ENCODE results near the gene PTCD1. TPM values are rescaled to one million over a fixed set of nuclear protein-coding genes. Genes with fewer than 3 reads are reported as not detected.

PTCD1 gene
- total and polyA plus RNA-seq, 2 donors (not counting 1 experiment from before 2014, with no cell fraction given) = 2.3 to 8.1 TPM

DNA sequence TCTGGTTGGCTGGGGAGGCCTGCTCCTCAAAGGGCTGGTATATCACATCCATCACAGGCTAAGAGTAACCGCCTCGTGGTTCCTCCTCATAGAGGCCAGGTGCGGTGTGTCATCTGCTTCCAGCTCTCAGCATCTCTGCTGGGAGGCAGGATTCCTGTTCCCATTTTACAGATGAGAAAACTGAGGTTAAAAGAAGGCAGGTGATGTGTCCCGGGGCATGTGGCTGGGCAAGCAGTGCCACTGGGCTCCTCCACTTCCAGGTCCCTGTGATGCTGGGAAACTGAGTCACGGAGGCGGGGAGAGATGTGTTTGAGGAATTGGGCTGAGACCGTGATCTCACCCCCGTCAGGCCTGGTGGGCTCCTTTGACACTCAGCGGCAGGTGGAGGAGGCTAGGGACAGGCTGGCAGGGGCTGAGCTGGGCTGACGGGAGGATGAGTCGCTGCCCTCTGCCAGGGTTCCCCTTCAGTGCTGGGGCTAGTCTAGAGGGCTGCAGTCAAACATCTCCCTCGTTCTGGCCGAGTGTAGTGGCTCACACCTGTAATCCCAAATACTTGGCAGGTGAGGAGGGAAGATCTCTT is 54.7 kb downstream of the PTCD1 start:
- no peak for TF ChIP-seq CTCF (conservative IDR thresholded peaks at IDR 0.05 in 1 of 2, IDR thresholded peaks at IDR 0.05 in 1 of 2; ENCODE audit: low read depth in 1 of 2, low read length in 2 of 2)
- no peak for TF ChIP-seq EZH2 (IDR thresholded peaks at IDR 0.05; ENCODE audit: low read length, missing control alignments)
- H3K79me2 ChIP-seq (ENCODE audit: control insufficient read depth, insufficient read depth, low read length) = peaks cover 47% of the 10 kb centered on the region
- no peak overlapping the region for H3K27ac ChIP-seq (ENCODE audit: insufficient read depth, low read length)
- H3K4me1 ChIP-seq (ENCODE audit: control insufficient read depth, extremely low read depth, insufficient read depth, low read length) = peaks cover 19% of the 10 kb centered on the region
- DNase-seq (ENCODE audit: low read depth in 2 of 2) = no peak
- no peaks in the 10 kb centered on the region for H3K9me3 ChIP-seq (ENCODE audit: control insufficient read depth, insufficient read depth, low read depth, low read length)
- no peak overlapping the region for H3K4me2 ChIP-seq (ENCODE audit: extremely low read depth, insufficient read depth, low read length)
- no peaks in the 10 kb centered on the region for H3K27me3 ChIP-seq (ENCODE audit: control insufficient read depth, insufficient read depth, low read length)
- no peak overlapping the region for H3K4me3 ChIP-seq (replicated peaks in 1 of 4; ENCODE audit: control extremely low read depth in 1 of 4, insufficient read depth in 1 of 4, low read depth in 3 of 4, low read length in 4 of 4)
- no peaks in the 10 kb centered on the region for H4K20me1 ChIP-seq (ENCODE audit: control insufficient read depth, extremely low read depth, insufficient read depth, low read length)
- no peak overlapping the region for H3K9ac ChIP-seq (ENCODE audit: insufficient read depth, low read length)
- H3K36me3 ChIP-seq (ENCODE audit: control insufficient read depth, insufficient read depth, low read length) = peaks cover 31% of the 10 kb centered on the region
- H2AFZ ChIP-seq (ENCODE audit: low read length) = no peak overlapping the region

- Histone ChIP-seq H3K79me2 (ENCODE audit: control insufficient read depth, insufficient read depth, low read length) (peaks cover 47% of the 10 kb centered on the region), H3K27ac (ENCODE audit: insufficient read depth, low read length) (no peak overlapping the region), H4K20me1 (ENCODE audit: control insufficient read depth, extremely low read depth, insufficient read depth, low read length) (no peaks in the 10 kb centered on the region), H3K36me3 (ENCODE audit: control insufficient read depth, insufficient read depth, low read length) (peaks cover 30% of the 10 kb centered on the region), H3K4me1 (ENCODE audit: control insufficient read depth, extremely low read depth, insufficient read depth, low read length) (peaks cover 19% of the 10 kb centered on the region), H3K9ac (ENCODE audit: insufficient read depth, low read length) (no peak overlapping the region), H3K9me3 (ENCODE audit: control insufficient read depth, insufficient read depth, low read depth, low read length) (no peaks in the 10 kb centered on the region), H2AFZ (ENCODE audit: low read length) (no peak overlapping the region), H3K4me3 (replicated peaks in 1 of 4; ENCODE audit: control extremely low read depth in 1 of 4, insufficient read depth in 1 of 4, low read depth in 3 of 4, low read length in 4 of 4) (no peak overlapping the region), H3K27me3 (ENCODE audit: control insufficient read depth, insufficient read depth, low read length) (no peaks in the 10 kb centered on the region), H3K4me2 (ENCODE audit: extremely low read depth, insufficient read depth, low read length) (no peak overlapping the region)
- TF ChIP-seq EZH2 (IDR thresholded peaks at IDR 0.05; ENCODE audit: low read length, missing control alignments) (no peak), CTCF (conservative IDR thresholded peaks at IDR 0.05 in 1 of 2, IDR thresholded peaks at IDR 0.05 in 1 of 2; ENCODE audit: low read depth in 1 of 2, low read length in 2 of 2) (no peak)
- DNase-seq (ENCODE audit: low read depth in 2 of 2) = no peak
Observed at GRCh38 chr7:99383203-99383602, 55.4 kb downstream of the PTCD1 start.

- no peaks in the 10 kb centered on the region for H4K20me1 ChIP-seq (ENCODE audit: control insufficient read depth, extremely low read depth, insufficient read depth, low read length)
- H3K4me3 ChIP-seq (replicated peaks in 1 of 4; ENCODE audit: control extremely low read depth in 1 of 4, insufficient read depth in 1 of 4, low read depth in 3 of 4, low read length in 4 of 4) = no peak overlapping the region
- no peak overlapping the region for H3K9ac ChIP-seq (ENCODE audit: insufficient read depth, low read length)
- TF ChIP-seq CTCF (conservative IDR thresholded peaks at IDR 0.05 in 1 of 2, IDR thresholded peaks at IDR 0.05 in 1 of 2; ENCODE audit: low read depth in 1 of 2, low read length in 2 of 2) (no peak), EZH2 (IDR thresholded peaks at IDR 0.05; ENCODE audit: low read length, missing control alignments) (no peak)
- no peak overlapping the region for H3K4me2 ChIP-seq (ENCODE audit: extremely low read depth, insufficient read depth, low read length)
- no peak overlapping the region for H2AFZ ChIP-seq (ENCODE audit: low read length)
- no peak overlapping the region for H3K27ac ChIP-seq (ENCODE audit: insufficient read depth, low read length)
- peaks cover 19% of the 10 kb centered on the region for H3K4me1 ChIP-seq (ENCODE audit: control insufficient read depth, extremely low read depth, insufficient read depth, low read length)
- peaks cover 25% of the 10 kb centered on the region for H3K36me3 ChIP-seq (ENCODE audit: control insufficient read depth, insufficient read depth, low read length)
- DNase-seq (ENCODE audit: low read depth in 2 of 2) = no peak
- no peaks in the 10 kb centered on the region for H3K27me3 ChIP-seq (ENCODE audit: control insufficient read depth, insufficient read depth, low read length)
- H3K9me3 ChIP-seq (ENCODE audit: control insufficient read depth, insufficient read depth, low read depth, low read length) = no peaks in the 10 kb centered on the region
- H3K79me2 ChIP-seq (ENCODE audit: control insufficient read depth, insufficient read depth, low read length) = peaks cover 56% of the 10 kb centered on the region
Observed at GRCh38 chr7:99381664-99382075, 56.9 kb downstream of the PTCD1 start.

Measured in fibroblast of lung (primary cell).